Right lobe of liver (tissue), 6 donors: ENCODE results near the gene ZFR. TPM values are rescaled to one million over a fixed set of nuclear protein-coding genes. Genes with fewer than 3 reads are reported as not detected.

Experiments
- ATAC-seq, 4 donors: fragments of 200-7000 bp; cut with Tn5 transposase; one replicate each; pipeline ENCODE4 v1.9.1; 2020; ENCODE audit warnings: mild to moderate bottlenecking in 4 of 4, moderate library complexity in 4 of 4
- DNase-seq, 3 donors: peaks; one replicate each; pipeline ENCODE4 v3.0.0-alpha.2; 2020
- H3K27ac ChIP-seq, 3 donors: fragments of 200-600 bp; one replicate each; pipeline ENCODE4 v1.8.0; 2022
- H3K27me3 ChIP-seq, 2 donors: fragments of 200-600 bp; one replicate each; pipeline ENCODE4 v1.8.0; 2022
- H3K36me3 ChIP-seq, 4 donors: fragments of 200-600 bp; sonication (generic) in 1 of 4; one replicate each; pipeline versions ENCODE4 v1.5.1 to v1.8.0; 2017 to 2022; ENCODE audit warnings: control low read depth in 1 of 4
- H3K4me1 ChIP-seq, 4 donors: fragments of 200-600 bp; sonication (generic) in 1 of 4; one replicate each; pipeline versions ENCODE4 v1.5.1 to v1.8.0; 2017 to 2022; ENCODE audit warnings: control low read depth in 1 of 4
- H3K4me3 ChIP-seq, 3 donors: fragments of 200-600 bp; one replicate each; pipeline ENCODE4 v1.8.0; 2022
- H3K9me3 ChIP-seq, 4 donors: fragments of 200-600 bp; sonication (generic) in 1 of 4; one replicate each; pipeline versions ENCODE4 v1.5.1 to v1.8.0; 2017 to 2022; ENCODE audit warnings: control low read depth in 1 of 4
- CTCF ChIP-seq, 4 donors: fragments of 200-600 bp in 3 of 4; fragments of 450-650 bp in 1 of 4; IDR thresholded peaks; one replicate each; pipeline versions ENCODE4 v1.5.1 to v1.8.0; 2016 to 2022; ENCODE audit warnings: antibody characterized with exemption in 4 of 4, mild to moderate bottlenecking in 2 of 4
- POLR2A ChIP-seq: fragments of 450-650 bp; IDR thresholded peaks from one replicate; pipeline ENCODE4 v1.6.1; 2017; ENCODE audit warnings: antibody characterized with exemption, mild to moderate bottlenecking
- WGBS: methylation state at CpG from one replicate; pipeline ENCODE4 v1.1.6; 2018; ENCODE audit warnings: low coverage, low lambda C conversion rate; ENCODE audit not compliant: insufficient coverage; ENCODE audit errors: missing lambda C conversion rate; 5-methylcytosine and 5-hydroxymethylcytosine counted together
- intact Hi-C, 2 donors: fragments of 100-400 bp; cut with DNase I; formaldehyde crosslinking; loops; one replicate each; pipeline versions ENCODE4 v1.11.2 to v1.14.1; 2022
- total RNA-seq, 6 experiments: library from RNA; depleted of rRNA in 2 of 6; stranded (reverse); fragments of >200 nt in 2 of 6; fragmentation: NEBNext Ultra II Directional in 3 of 6; extraction: Animal tissue kit (Norgen Biotek cat#: 25700) in 3 of 6; gene quantifications; one replicate each; pipeline versions ENCODE4 v1.1.0 to v1.2.4, GENCODE V29; 2016 to 2023
- donor health status: DM: no; HTN: yes; CAD: no.
- donor health status: DM: no; HTN: no; CAD: no.
- donor health status: DM: no; HTN: no; CAD: no.
- donor health status: DM: no; HTN: yes; CAD: no.
- donor health status: DM: no; HTN: yes; CAD: no.

ZFR gene
- total RNA-seq, 6 experiments from 2014 or later = 19.8 to 36.8 (median 25.8) TPM

GRCh38 chr5:32362527-32362926 is 82.0 kb downstream of the ZFR start:
- no peaks in the 10 kb centered on the region for H3K9me3 ChIP-seq
- WGBS = 86% methylated on average over 4 of the region's 4 CpGs
- intact Hi-C loops = no loop called here
- peaks cover 0 to 27% (median 6%) of the 10 kb centered on the region in 4 donors for H3K36me3 ChIP-seq
- ATAC-seq (no peak), DNase-seq (no peak)
- H3K4me3 ChIP-seq = no peak overlapping the region
- H3K27me3 ChIP-seq = no peaks in the 10 kb centered on the region
- TF ChIP-seq CTCF (IDR thresholded peaks at IDR 0.05) (no peak), POLR2A (no peak)
- H3K4me1 ChIP-seq = no peaks in the 10 kb centered on the region
- H3K27ac ChIP-seq = no peak overlapping the region

- ATAC-seq = no peak
- H3K4me3 ChIP-seq = no peak overlapping the region
- peaks cover 0 to 33% (median 6%) of the 10 kb centered on the region in 4 donors for H3K36me3 ChIP-seq
- 84% methylated on average over 4 of the region's 4 CpGs for WGBS
- H3K4me1 ChIP-seq = no peaks in the 10 kb centered on the region
- no peaks in the 10 kb centered on the region for H3K27me3 ChIP-seq
- H3K27ac ChIP-seq = no peak overlapping the region
- no peaks in the 10 kb centered on the region for H3K9me3 ChIP-seq
- no peak for DNase-seq
- intact Hi-C loops = no loop called here
- TF ChIP-seq POLR2A = no peak
- TF ChIP-seq CTCF (IDR thresholded peaks at IDR 0.05) = no peak
These were observed 83.6 kb downstream of the ZFR start for GRCh38 chr5:32360906-32361305.

- no peaks in the 10 kb centered on the region for H3K27me3 ChIP-seq
- peaks cover 0 to 34% (median 6%) of the 10 kb centered on the region in 4 donors for H3K36me3 ChIP-seq
- 72% methylated on average over 6 of the region's 6 CpGs for WGBS
- intact Hi-C loops = no loop called here
- ATAC-seq (no peak), DNase-seq (no peak)
- TF ChIP-seq POLR2A = no peak
- TF ChIP-seq CTCF (IDR thresholded peaks at IDR 0.05) = no peak
- H3K9me3 ChIP-seq = no peaks in the 10 kb centered on the region
- H3K4me1 ChIP-seq = no peaks in the 10 kb centered on the region
- no peak overlapping the region for H3K4me3 ChIP-seq
- H3K27ac ChIP-seq = no peak overlapping the region
These were observed 85.9 kb downstream of the ZFR start for GRCh38 chr5:32358611-32359010.

GRCh38 chr5:32357658-32358057 is 86.9 kb downstream of the ZFR start:
- no peak overlapping the region for H3K4me3 ChIP-seq
- no peaks in the 10 kb centered on the region for H3K4me1 ChIP-seq
- intact Hi-C loops = no loop called here
- DNase-seq (no peak), ATAC-seq (no peak)
- no peaks in the 10 kb centered on the region for H3K27me3 ChIP-seq
- H3K27ac ChIP-seq = no peak overlapping the region
- peaks cover 0 to 24% (median 3%) of the 10 kb centered on the region in 4 donors for H3K36me3 ChIP-seq
- TF ChIP-seq POLR2A (no peak), CTCF (IDR thresholded peaks at IDR 0.05) (no peak)
- no peaks in the 10 kb centered on the region for H3K9me3 ChIP-seq

- H3K36me3 ChIP-seq = peaks cover 0 to 16% (median 0%) of the 10 kb centered on the region in 4 donors
- 62% methylated on average over 4 of the region's 4 CpGs for WGBS
- no peak for TF ChIP-seq CTCF (IDR thresholded peaks at IDR 0.05)
- TF ChIP-seq POLR2A = no peak
- H3K4me3 ChIP-seq = no peak overlapping the region
- intact Hi-C loops = no loop called here
- no peak for DNase-seq
- no peaks in the 10 kb centered on the region for H3K9me3 ChIP-seq
- peak in 1 of 4 donors; percentile 28 for ATAC-seq
- H3K4me1 ChIP-seq = no peaks in the 10 kb centered on the region
- H3K27me3 ChIP-seq = no peaks in the 10 kb centered on the region
- no peak overlapping the region for H3K27ac ChIP-seq
These were observed 88.9 kb downstream of the ZFR start for GRCh38 chr5:32355686-32356085.
